HepG2 (cell line): ENCODE measurements around the gene RPS6KA3. TPM values are rescaled to one million over a fixed set of nuclear protein-coding genes. Genes with fewer than 3 reads are reported as not detected.

Source experiments
- CEBPG ChIP-seq: IDR thresholded peaks from 2 replicates; pipeline ENCODE4 v1.6.1; 2016
- CREBL2 ChIP-seq: sonication (generic); formaldehyde crosslinking; IDR thresholded peaks from 2 replicates; pipeline ENCODE4 v1.8.1; 2023; ENCODE audit warnings: missing genetic modification reagents, mild to moderate bottlenecking, borderline replicate concordance
- KAT7 ChIP-seq: IDR thresholded peaks from 2 replicates; pipeline ENCODE4 v1.6.1; 2018; ENCODE audit warnings: borderline replicate concordance, missing compliant biosample characterization
- MBD4 ChIP-seq: IDR thresholded peaks from 2 replicates; pipeline ENCODE4 v1.6.1; 2012; ENCODE audit warnings: low read length, inconsistent platforms, borderline replicate concordance
- PHF20 ChIP-seq: sonication (generic); formaldehyde crosslinking; IDR thresholded peaks from 2 replicates; pipeline ENCODE4 v1.5.0; 2020; ENCODE audit warnings: mild to moderate bottlenecking, missing genetic modification reagents
- RAD51 ChIP-seq: fragments of 450-650 bp; IDR thresholded peaks from 2 replicates; pipeline ENCODE4 v1.6.1; 2016; ENCODE audit warnings: borderline replicate concordance
- RFXANK ChIP-seq: IDR thresholded peaks from 2 replicates; pipeline ENCODE4 v1.6.1; 2016
- SIX1 ChIP-seq: sonication (generic); formaldehyde crosslinking; IDR thresholded peaks from 2 replicates; pipeline ENCODE4 v1.4.0; 2020; ENCODE audit warnings: missing genetic modification reagents, borderline replicate concordance
- STAG1 ChIP-seq: sonication (generic); formaldehyde crosslinking; IDR thresholded peaks from 2 replicates; pipeline ENCODE4 v1.4.0; 2020; ENCODE audit warnings: missing genetic modification reagents
- SYNCRIP ChIP-seq: fragments of 200-400 bp; formaldehyde crosslinking; IDR thresholded peaks from 2 replicates; pipeline ENCODE4 v1.6.1; 2018; ENCODE audit warnings: mild to moderate bottlenecking, low read depth, low read length; ENCODE audit not compliant: insufficient read depth
- TARDBP ChIP-seq: sonication (generic); formaldehyde crosslinking; IDR thresholded peaks from 2 replicates; pipeline ENCODE4 v1.8.0; 2022; ENCODE audit warnings: mild to moderate bottlenecking, missing genetic modification reagents
- TOPORS ChIP-seq: sonication (generic); formaldehyde crosslinking; IDR thresholded peaks from 2 replicates; pipeline ENCODE4 v1.8.0; 2023; ENCODE audit warnings: mild to moderate bottlenecking, missing genetic modification reagents
- ZBTB37 ChIP-seq: sonication (generic); formaldehyde crosslinking; IDR thresholded peaks from 2 replicates; pipeline ENCODE4 v1.4.0; 2020; ENCODE audit warnings: mild to moderate bottlenecking, missing genetic modification reagents
- ZFP36L2 ChIP-seq: sonication (generic); formaldehyde crosslinking; IDR thresholded peaks from 2 replicates; pipeline ENCODE4 v1.4.0; 2020; ENCODE audit warnings: missing genetic modification reagents
- ZHX2 ChIP-seq, 2 experiments: sonication (generic) in 1 of 2; formaldehyde crosslinking in 1 of 2; IDR thresholded peaks; 2 replicates each; pipeline versions ENCODE4 v1.6.1 to v1.9.0; 2014 to 2022; ENCODE audit warnings: antibody characterized with exemption in 1 of 2, borderline replicate concordance in 1 of 2, inconsistent platforms in 1 of 2, low read depth in 1 of 2, missing genetic modification reagents in 1 of 2
- ZNF180 ChIP-seq: sonication (generic); formaldehyde crosslinking; IDR thresholded peaks from 2 replicates; pipeline ENCODE4 v1.4.0; 2020; ENCODE audit warnings: low read depth, missing genetic modification reagents, borderline replicate concordance
- ZNF33A ChIP-seq: sonication (generic); formaldehyde crosslinking; IDR thresholded peaks from 2 replicates; pipeline ENCODE4 v1.5.1; 2020; ENCODE audit warnings: missing genetic modification reagents, mild to moderate bottlenecking, moderate library complexity, borderline replicate concordance
- ZNF609 ChIP-seq: sonication (generic); formaldehyde crosslinking; IDR thresholded peaks from 2 replicates; pipeline ENCODE4 v1.4.0; 2020; ENCODE audit warnings: mild to moderate bottlenecking, missing genetic modification reagents, borderline replicate concordance
- polyA plus RNA-seq, 8 experiments: library from polyadenylated mRNA; depleted of rRNA in 3 of 8; stranded (reverse) in 7 of 8; unstranded in 1 of 8; fragments of >200 nt; fragmentation: Illumina TruSeq in 4 of 8; extraction: Trizol in 4 of 8; gene quantifications; 2 replicates each; pipeline versions ENCODE4 v1.2.1 to v1.2.3, GENCODE V29; 2011 to 2016; ENCODE audit warnings: low read depth in 4 of 8, missing spikeins in 1 of 8, mixed read lengths in 1 of 8; ENCODE audit not compliant: insufficient read depth in 1 of 8
- total RNA-seq, 5 experiments: library from RNA; depleted of rRNA; stranded (reverse); fragments of >200 nt; fragmentation: Illumina TruSeq; extraction: Trizol; gene quantifications; 2 replicates each; pipeline ENCODE4 v1.2.3, GENCODE V29; 2016; ENCODE audit warnings: low read depth in 1 of 5

The RPS6KA3 gene
- total and polyA plus RNA-seq, 2 of the 13 experiments (the other 11 are each of a cell fraction or from before 2014, with no cell fraction given), result 314 to 357 TPM

- TF ChIP-seq RAD51 (no peak), ZBTB37 (CRISPR knock-in tag) (no peak), ZNF33A (no peak), MBD4 (no peak), CREBL2 (no peak), RFXANK (no peak), ZNF180 (CRISPR knock-in tag) (no peak), KAT7 (CRISPR knock-in tag) (no peak), PHF20 (CRISPR knock-in tag) (no peak), SYNCRIP (no peak), CEBPG (peak; percentile 33; the same call in 1 of the 2 replicates), ZHX2 (IDR thresholded peaks at IDR 0.05; ENCODE audit: low read depth) (no peak), ZHX2 (CRISPR knock-in tag; IDR thresholded peaks at IDR 0.05; ENCODE audit: borderline replicate concordance) (no peak), TOPORS (CRISPR knock-in tag) (no peak), ZFP36L2 (CRISPR knock-in tag) (no peak), STAG1 (CRISPR knock-in tag) (peak; percentile 12; the same call in 1 of the 2 replicates), ZNF609 (CRISPR knock-in tag) (peak; percentile 77; the same call in 1 of the 2 replicates), TARDBP (CRISPR knock-in tag) (no peak), SIX1 (CRISPR knock-in tag) (peak; percentile 32; the same call in 1 of the 2 replicates)
Observed at GRCh38 chrX:20271186-20271585, 4.5 kb upstream of the RPS6KA3 start (continued).
